HG03565 (cell line): ENCODE data around the gene TINAGL1.

Experiments used
- ATAC-seq: cut with Tn5 transposase; IDR thresholded peaks from one replicate; pipeline ENCODE4 v1.9.1; 2021; ENCODE audit warnings: mild to moderate bottlenecking, moderate library complexity; ENCODE audit not compliant: unreplicated experiment

The TINAGL1 gene

DNA sequence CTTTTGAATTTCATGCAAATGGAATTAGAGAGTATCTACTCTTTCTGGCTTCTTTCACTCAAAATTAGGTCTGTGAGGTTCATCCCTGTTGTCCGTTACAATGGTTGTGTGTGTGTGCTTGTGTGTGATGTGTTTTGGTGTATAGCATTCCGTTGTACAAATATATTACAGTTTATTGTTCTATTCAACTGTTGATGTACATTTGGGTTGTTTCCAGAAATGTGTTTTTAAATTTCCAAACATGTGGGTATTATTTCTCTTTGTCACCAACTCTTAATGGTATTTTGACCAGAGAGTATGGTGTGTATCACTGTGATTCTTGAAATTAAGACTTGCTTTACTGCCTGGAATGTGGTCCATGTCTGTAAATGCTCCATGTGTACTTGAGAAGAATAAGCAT is 24.3 kb downstream of the TINAGL1 start:
- ATAC-seq, result no peak

DNA sequence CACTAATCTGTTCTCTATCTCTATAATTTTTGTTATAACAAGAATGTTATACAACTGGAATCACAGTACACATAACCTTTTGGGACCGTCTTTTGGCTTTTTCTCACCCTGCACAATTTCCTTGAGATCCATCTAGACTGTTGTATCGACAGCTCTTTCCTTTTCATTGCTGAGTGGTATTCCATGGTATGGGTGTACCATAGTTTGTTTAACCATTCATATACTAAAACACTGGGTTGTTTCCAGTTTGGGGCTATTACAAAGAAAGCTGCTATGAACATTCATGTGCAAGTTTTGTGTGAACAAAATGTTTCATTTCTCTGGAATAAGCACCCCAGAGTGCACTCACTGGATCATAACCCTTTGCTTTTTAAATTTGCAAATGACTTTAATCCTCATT is 25.8 kb downstream of the TINAGL1 start:
- ATAC-seq, result no peak

DNA sequence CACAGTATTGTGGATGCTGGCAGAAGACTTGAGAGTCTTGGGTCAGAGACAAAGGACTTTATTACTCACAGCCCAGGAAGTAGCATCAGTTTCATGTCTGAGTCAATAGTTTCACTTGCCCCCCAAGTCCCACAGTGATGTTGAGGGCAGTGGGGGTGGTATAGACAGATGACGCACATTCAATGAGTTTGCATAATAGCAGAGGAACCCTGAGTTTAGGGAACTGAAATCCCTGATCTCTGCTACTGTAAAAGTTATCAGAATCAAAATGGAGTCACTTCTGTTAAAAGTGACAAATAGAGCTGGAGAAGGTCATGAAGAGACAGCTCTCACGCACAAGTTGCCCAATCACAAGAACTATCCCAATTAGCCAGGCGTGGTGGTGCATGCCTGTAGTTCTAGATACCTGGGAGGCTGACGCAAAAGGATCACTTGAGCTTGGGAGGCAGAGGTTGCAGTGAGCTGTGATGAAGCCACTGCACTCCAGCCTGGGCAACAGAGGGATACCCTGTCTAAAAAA is 29.7 kb downstream of the TINAGL1 start:
- ATAC-seq, result peak; percentile 76

DNA sequence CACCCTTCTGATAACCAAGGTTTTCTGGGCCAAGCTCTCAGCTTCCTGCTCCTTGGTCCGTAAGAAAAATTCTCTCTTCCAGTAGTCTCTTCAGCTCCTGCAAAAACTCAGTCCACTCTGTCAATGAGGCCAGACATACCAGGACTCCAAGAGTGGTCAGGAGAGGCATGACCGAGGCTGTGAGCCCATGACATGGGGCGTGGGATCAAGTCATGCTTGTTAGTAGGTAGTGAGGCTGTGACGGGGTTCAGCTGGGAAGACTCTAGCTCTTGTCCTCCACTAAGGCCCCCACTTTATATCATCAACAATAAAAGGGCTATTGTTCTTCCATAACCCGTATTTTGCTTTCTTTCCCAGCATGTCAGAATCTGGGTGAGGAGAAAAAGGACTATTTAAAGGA is 31.0 kb downstream of the TINAGL1 start:
- ATAC-seq, result no peak

DNA sequence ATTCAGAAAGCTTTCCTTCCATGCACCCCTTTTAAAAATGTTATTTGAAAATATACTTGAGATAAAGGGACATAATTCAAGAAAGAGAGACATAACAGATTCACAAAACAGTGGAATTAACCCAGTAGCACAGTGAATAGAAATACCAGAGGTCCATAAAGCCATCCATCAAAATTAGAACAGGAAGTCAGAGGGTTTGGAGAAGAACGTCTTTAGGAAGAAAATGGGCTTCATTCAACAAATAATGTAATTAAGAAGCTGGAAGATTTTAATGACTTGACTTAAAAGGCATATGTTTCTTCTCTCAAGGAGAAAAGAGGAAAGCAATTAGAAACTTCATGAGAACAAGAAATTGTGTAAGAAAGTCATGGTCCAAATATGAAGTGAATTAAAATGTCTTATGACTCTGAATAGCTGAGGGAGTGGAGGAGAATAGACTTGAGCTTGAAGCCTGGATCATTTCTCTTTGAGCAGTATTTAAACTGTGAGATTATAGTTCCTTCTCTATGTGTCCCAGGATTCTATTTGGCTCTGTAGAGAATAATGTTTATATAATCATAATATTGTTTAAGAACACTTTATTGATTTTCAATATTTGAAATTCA is 33.3 kb downstream of the TINAGL1 start:
- no peak for ATAC-seq

DNA sequence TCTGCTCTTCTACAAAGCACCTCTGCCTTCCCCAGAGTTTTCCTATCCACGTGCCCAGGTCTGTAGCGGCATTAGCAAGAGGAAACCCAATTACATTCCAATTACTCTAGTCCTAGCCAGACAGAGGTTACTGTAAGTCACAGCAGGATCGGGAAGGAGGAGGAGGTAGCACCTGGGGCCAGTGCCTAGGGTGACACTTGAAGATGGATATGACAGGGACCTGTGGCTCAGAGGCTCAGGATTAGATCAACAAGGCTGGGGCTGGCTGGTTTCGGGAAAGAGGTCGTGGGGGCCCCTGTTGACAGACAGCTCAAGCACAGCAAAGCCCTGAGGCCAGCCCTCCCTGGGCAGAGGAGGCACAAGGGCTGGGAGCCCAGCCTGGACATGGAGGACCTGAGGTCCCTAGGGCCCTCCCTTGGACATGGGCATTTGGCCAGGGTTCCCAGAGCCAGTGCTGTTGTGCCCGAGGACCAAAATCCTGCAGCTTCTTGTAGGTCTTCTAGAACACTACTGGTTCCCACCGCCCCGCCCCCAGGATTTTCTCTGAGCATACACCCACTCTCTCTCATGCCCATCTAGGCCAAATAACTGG is 38.2 kb downstream of the TINAGL1 start:
- no peak for ATAC-seq

DNA sequence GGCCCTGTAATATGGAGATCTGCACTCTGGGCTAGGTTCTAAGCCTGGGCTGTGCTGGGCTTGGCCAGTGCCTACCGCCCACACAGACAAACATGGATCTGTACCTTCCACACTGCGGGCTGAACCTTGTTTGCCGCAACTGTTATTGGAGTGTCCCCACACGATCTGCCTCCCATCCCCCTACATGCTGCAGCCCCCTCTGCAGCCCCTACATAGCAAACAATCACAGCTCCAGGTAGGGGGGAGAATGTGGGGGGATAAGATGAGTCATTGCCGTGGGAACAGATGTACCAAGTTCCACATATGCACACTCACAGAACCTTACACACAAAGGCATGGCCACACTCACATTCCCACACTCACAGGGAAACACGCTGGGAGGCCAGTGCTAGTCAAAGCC is 39.1 kb downstream of the TINAGL1 start:
- no peak for ATAC-seq

DNA sequence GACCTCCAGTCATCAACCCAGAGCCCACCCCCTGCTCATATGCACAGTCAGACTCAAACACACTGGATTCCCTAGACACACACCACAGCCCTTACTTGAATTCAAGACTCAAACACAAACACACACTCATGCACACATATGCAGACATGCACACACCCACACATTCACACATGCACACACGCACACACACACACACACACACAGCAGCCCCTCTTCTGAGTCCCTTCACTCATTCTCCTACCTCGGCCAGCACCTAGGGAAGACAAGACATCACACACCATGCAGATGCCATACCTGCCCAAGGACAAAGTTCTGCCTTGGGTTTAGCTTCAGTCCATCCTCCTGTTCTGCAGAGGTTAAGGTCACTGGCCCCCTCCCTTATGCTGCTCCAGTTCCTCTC is 39.6 kb downstream of the TINAGL1 start:
- ATAC-seq, result no peak

DNA sequence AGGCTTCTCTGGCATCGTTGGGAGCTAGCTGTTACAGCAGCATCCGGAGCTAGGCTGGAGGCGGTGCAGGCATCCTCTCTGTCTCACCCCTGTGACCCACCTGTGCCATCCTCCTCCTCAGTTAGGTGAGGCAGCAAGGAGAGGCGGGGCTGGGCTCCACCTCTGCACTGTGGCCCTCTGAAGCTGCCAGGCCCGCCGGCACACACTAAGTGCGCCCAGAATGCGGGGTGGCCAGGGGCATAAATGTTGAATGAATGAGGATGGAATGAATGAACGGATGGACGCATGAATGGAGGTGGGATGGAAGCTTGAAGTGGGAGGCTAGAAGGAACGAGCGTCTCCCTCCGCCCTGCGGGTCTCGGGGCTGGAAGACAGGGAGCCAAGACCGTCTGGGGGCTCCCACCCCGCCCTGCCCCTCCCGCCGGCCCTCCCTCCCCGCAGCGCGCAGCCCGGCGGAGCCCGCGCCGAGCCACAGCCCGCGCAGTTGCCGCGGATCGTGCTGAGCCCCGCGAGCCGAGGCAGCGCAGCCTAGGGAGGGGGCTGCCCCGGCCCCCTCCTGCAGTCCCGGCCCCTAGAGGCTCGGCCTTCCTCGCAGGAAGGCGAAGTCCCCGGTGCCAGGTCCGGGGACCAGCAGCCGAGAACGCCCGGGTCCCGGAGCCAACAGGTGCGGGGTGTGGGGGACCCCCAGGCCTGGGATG is 41.1 kb downstream of the TINAGL1 start, which contains the start of gene HCRTR1:
Gene HCRTR1 (plus strand): TSS at position 472 of the 698 bp plus-strand sequence. CDS start 1,504 bp downstream, outside the sequence.
- no peak for ATAC-seq

DNA sequence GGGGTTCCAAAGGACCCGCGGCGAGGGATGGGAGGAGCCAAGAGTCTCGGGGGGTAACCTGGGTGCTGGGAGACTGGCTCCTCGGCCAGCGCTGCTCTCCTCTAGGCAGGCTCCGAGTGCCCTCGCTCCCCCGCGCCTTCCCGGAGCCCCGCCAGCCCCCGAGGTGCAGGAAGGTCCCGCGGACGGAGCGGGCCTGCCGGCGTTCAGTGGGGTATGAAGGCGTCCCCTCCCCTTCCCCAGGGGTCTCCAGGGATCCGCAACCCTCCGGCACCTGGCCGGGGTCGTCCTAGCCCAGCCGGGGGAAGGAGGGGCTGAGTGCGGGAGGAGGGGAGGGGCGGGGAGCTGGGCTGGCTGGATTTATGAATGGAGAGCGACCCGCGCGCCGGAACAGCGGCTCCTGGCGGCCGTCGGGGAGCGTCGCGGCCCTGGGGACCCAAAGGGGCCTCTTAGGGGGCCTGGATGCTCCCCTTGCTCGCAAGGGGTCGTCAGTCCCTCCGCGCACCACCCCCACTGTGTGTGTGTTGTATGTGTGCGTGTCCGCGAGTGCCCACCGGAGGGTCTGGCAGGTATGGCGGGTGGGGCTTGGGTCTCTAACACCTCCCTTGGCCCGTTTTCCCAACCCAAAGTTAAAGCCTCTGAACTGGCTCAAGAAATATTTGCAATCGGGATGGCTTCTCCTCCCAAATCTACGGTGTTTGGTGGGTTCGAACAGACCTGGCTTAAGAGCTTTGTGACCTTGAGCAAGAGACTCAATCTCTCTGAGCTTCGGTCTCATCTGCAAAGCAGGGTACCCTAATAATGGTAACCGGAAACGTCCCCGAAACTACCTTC is 41.8 kb downstream of the TINAGL1 start:
- no peak for ATAC-seq

DNA sequence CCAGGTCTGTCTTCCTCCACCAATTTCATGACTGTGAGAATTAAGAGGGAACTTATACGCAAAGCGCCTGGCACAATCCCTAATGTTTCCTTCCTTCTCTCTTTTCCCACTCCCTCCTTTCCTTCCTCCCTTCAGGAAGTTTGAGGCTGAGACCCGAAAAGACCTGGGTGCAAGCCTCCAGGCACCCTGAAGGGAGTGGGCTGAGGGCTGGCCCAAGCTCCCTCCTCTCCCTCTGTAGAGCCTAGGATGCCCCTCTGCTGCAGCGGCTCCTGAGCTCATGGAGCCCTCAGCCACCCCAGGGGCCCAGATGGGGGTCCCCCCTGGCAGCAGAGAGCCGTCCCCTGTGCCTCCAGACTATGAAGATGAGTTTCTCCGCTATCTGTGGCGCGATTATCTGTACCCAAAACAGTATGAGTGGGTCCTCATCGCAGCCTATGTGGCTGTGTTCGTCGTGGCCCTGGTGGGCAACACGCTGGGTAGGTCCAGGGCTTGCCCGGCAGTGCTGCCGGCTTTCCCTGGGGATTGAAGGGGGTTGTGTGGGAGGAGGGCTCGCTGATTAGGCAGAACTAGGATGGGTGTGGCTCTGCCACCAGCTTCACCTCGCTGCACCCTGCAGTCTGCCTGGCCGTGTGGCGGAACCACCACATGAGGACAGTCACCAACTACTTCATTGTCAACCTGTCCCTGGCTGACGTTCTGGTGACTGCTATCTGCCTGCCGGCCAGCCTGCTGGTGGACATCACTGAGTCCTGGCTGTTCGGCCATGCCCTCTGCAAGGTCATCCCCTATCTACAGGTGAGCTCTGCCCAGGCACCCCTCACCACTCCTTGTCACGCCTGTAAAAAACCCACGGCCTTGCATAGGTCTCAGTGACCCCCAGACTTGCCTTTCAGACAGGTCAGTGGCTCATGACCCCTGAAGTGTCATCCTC is 42.9 kb downstream of the TINAGL1 start:
- ATAC-seq, result no peak

DNA sequence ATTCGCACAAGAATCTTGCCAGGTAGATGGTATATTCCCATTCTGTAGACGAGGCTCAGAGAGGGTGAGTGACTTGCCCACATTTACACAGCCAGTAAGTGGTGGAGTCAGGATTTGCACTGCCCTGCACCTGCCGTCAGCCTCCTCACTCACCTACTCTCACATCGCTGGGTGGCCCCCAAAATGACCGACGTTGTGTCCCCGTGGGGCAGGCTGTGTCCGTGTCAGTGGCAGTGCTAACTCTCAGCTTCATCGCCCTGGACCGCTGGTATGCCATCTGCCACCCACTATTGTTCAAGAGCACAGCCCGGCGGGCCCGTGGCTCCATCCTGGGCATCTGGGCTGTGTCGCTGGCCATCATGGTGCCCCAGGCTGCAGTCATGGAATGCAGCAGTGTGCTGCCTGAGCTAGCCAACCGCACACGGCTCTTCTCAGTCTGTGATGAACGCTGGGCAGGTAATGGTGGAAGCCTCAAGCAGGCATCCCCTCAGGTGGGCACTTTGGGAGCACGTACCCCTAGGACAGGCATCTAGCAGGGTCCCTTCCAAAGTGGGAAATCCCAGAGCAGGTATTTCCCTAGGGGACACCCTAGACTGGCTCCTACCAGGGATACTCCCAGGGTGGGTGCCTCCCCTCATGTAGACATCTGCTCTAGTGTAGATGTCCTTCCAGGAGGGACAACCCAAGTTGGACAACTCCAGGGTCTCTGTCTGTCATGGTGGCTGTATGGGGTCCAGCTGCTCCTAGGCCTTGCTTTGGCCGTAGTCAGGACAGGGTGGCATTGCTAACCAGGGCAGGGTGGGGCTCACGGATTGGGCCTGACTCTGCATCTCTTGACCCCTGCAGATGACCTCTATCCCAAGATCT is 44.5 kb downstream of the TINAGL1 start:
- ATAC-seq, result no peak

DNA sequence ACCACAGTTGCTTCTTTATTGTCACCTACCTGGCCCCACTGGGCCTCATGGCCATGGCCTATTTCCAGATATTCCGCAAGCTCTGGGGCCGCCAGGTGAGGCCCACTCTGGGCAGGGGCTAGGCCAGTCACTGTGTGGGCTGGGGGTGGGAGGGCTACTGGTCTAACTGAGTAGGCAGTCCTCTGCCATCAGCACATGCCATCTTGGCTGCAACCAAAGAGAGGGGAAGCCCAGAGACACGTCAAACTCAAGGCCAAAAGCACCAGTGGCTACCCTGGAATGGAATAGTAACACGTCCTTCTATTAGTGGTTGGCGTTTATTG is 45.1 kb downstream of the TINAGL1 start:
- ATAC-seq, result no peak

DNA sequence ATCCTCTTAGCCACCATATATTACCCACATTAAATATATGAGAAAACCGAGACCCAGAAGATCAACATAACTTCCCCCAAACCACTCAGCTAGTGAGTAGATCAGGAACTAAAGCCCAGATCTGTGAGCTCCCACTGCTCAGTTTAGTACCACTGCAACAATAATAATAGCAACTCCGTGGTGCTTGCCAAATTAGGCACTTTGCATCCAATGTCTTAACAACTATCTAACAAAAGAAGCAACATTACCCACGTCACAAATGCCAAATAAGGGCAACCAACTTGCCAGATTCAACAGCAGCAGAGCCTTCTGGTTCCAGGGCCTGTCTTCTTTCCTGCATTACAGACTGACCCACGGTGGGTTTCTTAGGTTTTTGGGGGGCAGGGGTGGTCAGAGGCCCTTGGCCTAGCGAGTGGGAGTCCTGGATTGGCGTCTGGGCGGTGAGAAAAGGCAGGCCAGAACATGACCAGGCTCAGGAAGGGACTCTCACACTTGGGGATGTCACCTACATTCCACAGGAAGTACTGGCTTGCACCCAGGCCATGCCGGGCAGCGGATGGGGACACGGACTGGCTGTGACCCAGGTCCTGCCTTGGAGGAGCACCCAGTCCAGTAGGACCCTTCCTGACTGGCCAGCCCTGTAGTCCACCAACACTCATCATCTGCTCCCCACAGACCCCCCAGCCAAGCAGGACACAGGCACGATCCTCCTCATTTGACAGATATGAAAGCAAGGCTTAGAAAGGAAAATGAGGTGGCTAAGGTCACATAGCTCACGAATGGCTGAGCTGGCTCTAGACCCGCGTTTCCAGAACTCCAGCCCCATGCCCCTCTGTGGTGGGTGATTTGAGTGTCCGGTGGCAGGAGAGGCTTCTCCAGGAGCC is 45.8 kb downstream of the TINAGL1 start:
- ATAC-seq, result no peak

DNA sequence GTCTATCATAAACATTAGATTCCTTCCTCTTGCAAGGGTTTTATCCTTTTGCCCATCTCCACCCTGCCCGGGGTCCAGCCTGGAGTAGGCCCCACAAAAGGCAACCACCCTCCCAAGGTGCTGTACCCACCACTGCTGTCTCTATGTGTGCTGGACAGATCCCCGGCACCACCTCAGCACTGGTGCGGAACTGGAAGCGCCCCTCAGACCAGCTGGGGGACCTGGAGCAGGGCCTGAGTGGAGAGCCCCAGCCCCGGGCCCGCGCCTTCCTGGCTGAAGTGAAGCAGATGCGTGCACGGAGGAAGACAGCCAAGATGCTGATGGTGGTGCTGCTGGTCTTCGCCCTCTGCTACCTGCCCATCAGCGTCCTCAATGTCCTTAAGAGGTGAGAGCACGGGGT is 47.0 kb downstream of the TINAGL1 start:
- ATAC-seq, result no peak

DNA sequence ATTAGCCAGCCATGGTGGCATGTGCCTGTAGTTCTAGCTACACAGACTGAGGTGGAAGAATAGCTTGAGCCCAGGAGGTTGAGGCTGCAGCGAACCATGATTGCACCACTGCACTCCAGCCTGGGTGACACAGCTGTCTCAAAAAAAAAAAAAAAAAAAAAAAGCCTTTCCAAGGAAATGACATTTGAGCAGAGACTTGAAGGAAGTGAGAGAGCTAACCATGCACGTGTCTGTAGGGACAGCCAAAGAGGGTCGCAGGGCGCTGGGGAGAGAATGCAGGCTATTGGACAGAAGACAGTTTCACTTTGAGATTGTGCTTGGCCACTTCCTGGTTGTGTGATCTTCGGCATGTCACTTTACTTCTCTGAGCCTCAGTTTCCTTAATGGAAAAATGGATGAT is 48.0 kb downstream of the TINAGL1 start:
- no peak for ATAC-seq

DNA sequence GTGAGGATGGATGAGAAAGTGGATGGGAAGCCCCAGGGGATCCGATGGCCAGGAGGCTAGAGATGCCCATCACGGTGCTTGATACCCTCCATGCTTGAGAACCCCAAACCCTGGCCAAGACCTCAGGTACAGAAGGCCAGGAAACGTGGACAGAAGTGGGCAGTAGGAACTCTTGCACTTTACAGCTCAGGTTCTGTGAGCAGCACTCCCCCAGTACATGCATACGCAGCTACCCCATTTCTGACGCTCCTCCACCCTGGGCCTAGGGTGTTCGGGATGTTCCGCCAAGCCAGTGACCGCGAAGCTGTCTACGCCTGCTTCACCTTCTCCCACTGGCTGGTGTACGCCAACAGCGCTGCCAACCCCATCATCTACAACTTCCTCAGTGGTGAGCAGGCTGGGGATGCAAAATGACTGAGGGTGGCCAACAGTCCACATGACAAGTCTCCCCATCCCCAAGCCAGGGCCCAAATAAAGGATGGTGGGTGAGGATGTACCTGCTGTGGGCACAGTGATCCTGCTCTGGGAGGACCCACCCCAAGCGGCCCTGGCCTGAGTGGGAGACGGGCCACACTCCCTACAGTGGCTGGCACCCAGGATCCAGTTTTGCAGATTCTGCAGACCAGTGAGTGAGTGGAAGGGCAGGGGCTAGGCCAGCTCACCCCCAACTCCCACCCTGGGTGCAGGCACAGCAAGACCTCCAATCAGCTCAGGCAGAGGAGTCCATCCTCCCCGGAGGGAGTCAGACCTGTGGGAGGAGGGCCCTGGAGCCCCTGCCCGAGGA is 48.6 kb downstream of the TINAGL1 start:
- ATAC-seq, result no peak
